GM18861 (cell line): Measurements from ENCODE around the gene SPRR5.

Experiments
- ATAC-seq: cut with Tn5 transposase; IDR thresholded peaks from one replicate; pipeline ENCODE4 v1.9.1; 2021; ENCODE audit not compliant: unreplicated experiment

The SPRR5 gene

GRCh38 chr1:152946651-152947256 is at the start of gene SPRR5:
Gene SPRR5, plus strand, starts transcription at chr1:152947206. Its CDS starts 1,349 bp downstream, at chr1:152948555.
- no peak for ATAC-seq

- no peak for ATAC-seq
Observed at GRCh38 chr1:152899027-152899426, 48.0 kb upstream of the SPRR5 start.

GRCh38 chr1:152899883-152900282 is 47.1 kb upstream of the SPRR5 start:
- no peak for ATAC-seq

GRCh38 chr1:152901631-152902030 is 45.4 kb upstream of the SPRR5 start:
- ATAC-seq = no peak

GRCh38 chr1:152902636-152903035 is 44.4 kb upstream of the SPRR5 start:
- no peak for ATAC-seq

- ATAC-seq = no peak
Observed at GRCh38 chr1:152904688-152905440, 42.1 kb upstream of the SPRR5 start.

GRCh38 chr1:152906023-152906565 is 40.9 kb upstream of the SPRR5 start:
- no peak for ATAC-seq

GRCh38 chr1:152907686-152908601 is 39.1 kb upstream of the SPRR5 start, which contains the start of gene IVL:
Gene IVL, plus strand, starts transcription at chr1:152908546. Its CDS starts 1,252 bp downstream, at chr1:152909798.
- ATAC-seq = peak; percentile 43

GRCh38 chr1:152909206-152909605 is 37.8 kb upstream of the SPRR5 start:
- ATAC-seq = no peak

- ATAC-seq = no peak
Observed at GRCh38 chr1:152912471-152912870, 34.5 kb upstream of the SPRR5 start.

- ATAC-seq = no peak
Observed at GRCh38 chr1:152912900-152913299, 34.1 kb upstream of the SPRR5 start.

GRCh38 chr1:152917794-152918193 is 29.2 kb upstream of the SPRR5 start:
- ATAC-seq = no peak

GRCh38 chr1:152919071-152919470 is 27.9 kb upstream of the SPRR5 start:
- ATAC-seq = no peak

- no peak for ATAC-seq
Observed at GRCh38 chr1:152924191-152924590, 22.8 kb upstream of the SPRR5 start.

GRCh38 chr1:152926091-152926490 is 20.9 kb upstream of the SPRR5 start:
- peak; percentile 52 for ATAC-seq

- no peak for ATAC-seq
Observed at GRCh38 chr1:152928671-152929070, 18.3 kb upstream of the SPRR5 start.

- ATAC-seq = no peak
Observed at GRCh38 chr1:152932170-152932811, 14.7 kb upstream of the SPRR5 start.

GRCh38 chr1:152933196-152933595 is 13.8 kb upstream of the SPRR5 start:
- ATAC-seq = no peak

- ATAC-seq = no peak
Observed at GRCh38 chr1:152940614-152941013, 6.4 kb upstream of the SPRR5 start.

- no peak for ATAC-seq
Observed at GRCh38 chr1:152941037-152941711, 5.8 kb upstream of the SPRR5 start.
